GM12892 (cell line): ENCODE measurements around the gene BTBD6.

Experiments used
- POLR2A ChIP-seq: IDR thresholded peaks from 2 replicates; pipeline ENCODE4 v1.6.1; 2011; ENCODE audit warnings: low read depth, low read length, control low read depth
- POLR2AphosphoS5 ChIP-seq: IDR thresholded peaks from 2 replicates; pipeline ENCODE4 v1.6.1; 2011; ENCODE audit warnings: low read depth, low read length, control low read depth
- TAF1 ChIP-seq: IDR thresholded peaks from 2 replicates; pipeline ENCODE4 v1.6.1; 2011; ENCODE audit warnings: low read depth, mild to moderate bottlenecking, control low read depth, low read length, borderline replicate concordance

DNA sequence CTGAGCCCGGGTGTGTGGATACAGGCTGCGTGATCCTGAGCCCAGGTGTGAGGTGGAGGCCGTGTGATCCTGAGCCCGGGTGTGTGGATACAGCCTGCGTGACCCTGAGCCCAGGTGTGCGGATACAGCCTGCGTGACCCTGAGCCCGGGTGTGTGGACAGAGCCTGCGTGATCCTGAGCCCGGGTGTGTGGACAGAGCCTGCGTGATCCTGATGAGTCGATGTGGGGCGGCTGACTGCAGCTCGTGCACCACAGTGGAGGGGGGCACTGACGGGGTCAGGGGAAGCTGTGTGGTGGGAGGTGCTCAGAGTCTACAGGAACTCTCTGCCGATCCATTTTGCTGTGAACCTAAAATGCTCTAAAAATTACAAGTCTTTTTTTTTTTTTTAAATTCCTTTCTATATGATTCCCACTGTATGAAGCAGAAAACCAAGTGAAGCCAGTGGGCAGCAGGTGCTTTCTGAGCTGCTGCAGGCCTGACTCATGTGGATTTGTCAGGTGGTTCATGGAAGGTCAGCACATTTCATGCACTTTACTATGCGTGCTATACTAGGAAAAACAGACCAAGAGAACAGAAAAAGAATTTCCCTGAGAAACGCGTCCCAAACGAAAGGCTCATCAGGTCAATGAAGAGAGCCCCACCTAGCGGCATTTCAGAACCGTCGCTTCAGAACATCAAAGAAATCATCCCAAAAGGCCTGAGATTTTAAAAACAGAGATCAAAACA, 33.2 kb downstream of the BTBD6 start:
- TF ChIP-seq POLR2A (no peak), POLR2AphosphoS5 (no peak), TAF1 (no peak)
